HG03558 (cell line): ENCODE results near the gene KIF22.

ENCODE experiments used
- ATAC-seq: cut with Tn5 transposase; IDR thresholded peaks from one replicate; pipeline ENCODE4 v1.9.1; 2021; ENCODE audit warnings: moderate number of reproducible peaks; ENCODE audit not compliant: unreplicated experiment; ENCODE audit errors: extremely low read depth

The KIF22 gene

DNA sequence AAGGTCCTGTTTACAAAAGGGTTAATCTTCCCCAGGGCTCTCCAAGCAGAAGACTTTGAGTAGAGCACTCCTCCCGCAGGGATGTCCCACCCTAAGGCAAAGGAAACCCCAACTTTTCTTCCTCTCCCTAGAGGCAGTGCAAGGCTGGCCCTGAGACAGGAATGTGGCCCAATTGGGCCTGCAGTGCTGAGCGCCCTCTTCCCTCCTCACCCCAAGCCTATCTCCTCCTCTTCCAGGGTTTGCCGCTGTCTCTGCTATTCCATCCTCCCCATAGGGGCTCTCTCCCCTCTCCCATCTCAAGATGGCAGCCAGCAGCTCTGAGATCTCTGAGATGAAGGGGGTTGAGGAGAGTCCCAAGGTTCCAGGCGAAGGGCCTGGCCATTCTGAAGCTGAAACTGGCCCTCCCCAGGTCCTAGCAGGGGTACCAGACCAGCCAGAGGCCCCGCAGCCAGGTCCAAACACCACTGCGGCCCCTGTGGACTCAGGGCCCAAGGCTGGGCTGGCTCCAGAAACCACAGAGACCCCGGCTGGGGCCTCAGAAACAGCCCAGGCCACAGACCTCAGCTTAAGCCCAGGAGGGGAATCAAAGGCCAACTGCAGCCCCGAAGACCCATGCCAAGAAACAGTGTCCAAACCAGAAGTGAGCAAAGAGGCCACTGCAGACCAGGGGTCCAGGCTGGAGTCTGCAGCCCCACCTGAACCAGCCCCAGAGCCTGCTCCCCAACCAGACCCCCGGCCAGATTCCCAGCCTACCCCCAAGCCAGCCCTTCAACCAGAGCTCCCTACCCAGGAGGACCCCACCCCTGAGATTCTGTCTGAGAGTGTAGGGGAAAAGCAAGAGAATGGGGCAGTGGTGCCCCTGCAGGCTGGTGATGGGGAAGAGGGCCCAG, 22.4 kb downstream of the KIF22 start:
- no peak for ATAC-seq

GRCh38 chr16:29813644-29814562, 23.4 kb downstream of the KIF22 start:
- no peak for ATAC-seq

DNA sequence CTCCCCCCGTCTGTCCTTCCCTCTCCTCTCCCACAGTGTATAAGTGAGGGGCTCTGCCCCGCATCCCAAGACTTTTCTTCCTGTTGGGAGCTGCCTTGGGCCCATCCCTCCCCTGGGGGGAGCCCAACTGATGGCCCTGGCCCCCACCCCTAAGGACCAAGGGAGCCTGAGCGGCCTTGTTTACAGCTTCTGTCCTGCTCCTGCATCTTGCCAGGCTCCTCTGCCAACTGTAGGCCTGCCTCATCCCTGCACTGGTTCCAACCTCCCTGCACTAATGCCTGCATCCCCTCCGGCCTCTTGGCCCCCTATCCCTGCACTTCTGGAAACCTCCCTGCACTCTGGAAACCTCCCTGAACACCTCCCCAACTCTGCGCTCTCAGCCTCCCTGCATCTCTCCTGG, 24.0 kb downstream of the KIF22 start:
- no peak for ATAC-seq

DNA sequence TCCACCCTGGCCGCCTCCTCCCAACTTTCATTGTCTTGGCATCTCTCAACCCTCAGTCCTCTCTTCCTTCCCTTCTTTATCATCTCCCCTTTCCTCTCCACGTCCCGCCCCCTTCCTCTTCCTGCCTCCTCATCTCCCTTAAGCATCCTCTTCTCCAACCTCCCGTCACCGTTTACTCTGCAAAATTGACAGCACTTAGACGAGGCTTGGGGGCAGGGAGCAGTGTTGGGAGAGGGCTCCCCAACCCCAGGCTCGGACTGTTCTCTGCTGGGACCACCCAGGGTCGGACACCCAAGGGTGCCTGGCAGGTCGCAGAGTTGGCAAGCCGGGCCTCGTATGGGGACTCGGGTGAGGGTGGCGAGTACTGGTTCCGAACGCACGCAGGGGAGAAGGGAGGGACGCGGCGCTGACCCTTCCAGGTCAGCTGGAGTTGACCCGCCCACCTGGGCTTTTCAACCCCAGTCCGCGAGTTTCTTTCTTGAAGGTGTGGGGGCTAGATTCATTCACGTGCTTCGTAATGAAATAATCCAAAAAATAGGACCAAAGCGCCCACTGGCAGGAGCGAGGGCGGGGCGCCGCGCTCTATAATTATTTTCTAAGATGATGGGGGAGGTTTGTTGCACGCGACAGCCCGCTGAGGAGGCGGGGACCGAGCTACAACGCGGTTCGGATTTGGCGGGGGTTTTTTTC, 24.6 kb downstream of the KIF22 start:
- ATAC-seq = no peak

- ATAC-seq = peak; percentile 40
Observed at GRCh38 chr16:29815793-29816693, 25.5 kb downstream of the KIF22 start, which contains the start of gene PAGR1. Gene PAGR1 (plus strand): TSS chr16:29816152. CDS start chr16:29816526, 374 bp downstream.

- no peak for ATAC-seq
Observed at GRCh38 chr16:29816694-29817441, 26.3 kb downstream of the KIF22 start.

- ATAC-seq = no peak
Observed at GRCh38 chr16:29818082-29818481, 27.5 kb downstream of the KIF22 start.

DNA sequence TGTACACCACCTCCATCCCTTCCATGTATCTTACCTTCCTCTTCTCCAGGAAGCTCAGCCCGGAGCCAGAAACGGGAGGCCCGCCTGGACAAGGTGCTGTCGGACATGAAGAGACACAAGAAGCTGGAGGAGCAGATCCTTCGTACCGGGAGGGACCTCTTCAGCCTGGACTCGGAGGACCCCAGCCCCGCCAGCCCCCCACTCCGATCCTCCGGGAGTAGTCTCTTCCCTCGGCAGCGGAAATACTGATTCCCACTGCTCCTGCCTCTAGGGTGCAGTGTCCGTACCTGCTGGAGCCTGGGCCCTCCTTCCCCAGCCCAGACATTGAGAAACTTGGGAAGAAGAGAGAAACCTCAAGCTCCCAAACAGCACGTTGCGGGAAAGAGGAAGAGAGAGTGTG, 29.0 kb downstream of the KIF22 start:
- no peak for ATAC-seq

DNA sequence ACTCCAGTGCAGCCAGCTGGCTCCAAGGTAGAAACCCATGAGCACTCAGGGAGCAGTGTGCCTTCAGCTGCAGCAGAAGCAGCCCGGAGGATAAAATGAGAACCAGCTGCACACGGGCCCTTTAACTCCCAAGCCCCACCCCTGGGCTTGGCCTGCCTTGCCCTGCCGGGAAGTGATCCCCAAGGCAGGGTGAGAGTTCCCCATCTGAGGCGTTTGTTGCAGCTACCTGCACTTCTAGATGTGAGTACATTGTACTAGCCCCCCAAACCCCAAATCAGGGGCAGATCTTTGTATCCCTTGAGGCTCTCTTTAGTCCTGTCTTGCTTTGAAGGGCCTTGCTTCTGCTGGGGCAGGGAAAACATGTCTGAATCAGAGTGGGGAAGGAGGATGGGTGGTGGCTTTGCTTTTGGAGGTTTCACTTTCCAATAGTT, 29.7 kb downstream of the KIF22 start, which contains the start of gene MVP:
MVP (plus strand) TSS at position 192 of the 431 bp plus-strand sequence. CDS start 10,088 bp downstream, outside the sequence.
- ATAC-seq = no peak

GRCh38 chr16:29820730-29821642, 30.4 kb downstream of the KIF22 start:
- no peak for ATAC-seq

- no peak for ATAC-seq
Observed at GRCh38 chr16:29821643-29822115, 31.1 kb downstream of the KIF22 start.

- no peak for ATAC-seq
Observed at GRCh38 chr16:29824589-29825144, 34.1 kb downstream of the KIF22 start.

DNA sequence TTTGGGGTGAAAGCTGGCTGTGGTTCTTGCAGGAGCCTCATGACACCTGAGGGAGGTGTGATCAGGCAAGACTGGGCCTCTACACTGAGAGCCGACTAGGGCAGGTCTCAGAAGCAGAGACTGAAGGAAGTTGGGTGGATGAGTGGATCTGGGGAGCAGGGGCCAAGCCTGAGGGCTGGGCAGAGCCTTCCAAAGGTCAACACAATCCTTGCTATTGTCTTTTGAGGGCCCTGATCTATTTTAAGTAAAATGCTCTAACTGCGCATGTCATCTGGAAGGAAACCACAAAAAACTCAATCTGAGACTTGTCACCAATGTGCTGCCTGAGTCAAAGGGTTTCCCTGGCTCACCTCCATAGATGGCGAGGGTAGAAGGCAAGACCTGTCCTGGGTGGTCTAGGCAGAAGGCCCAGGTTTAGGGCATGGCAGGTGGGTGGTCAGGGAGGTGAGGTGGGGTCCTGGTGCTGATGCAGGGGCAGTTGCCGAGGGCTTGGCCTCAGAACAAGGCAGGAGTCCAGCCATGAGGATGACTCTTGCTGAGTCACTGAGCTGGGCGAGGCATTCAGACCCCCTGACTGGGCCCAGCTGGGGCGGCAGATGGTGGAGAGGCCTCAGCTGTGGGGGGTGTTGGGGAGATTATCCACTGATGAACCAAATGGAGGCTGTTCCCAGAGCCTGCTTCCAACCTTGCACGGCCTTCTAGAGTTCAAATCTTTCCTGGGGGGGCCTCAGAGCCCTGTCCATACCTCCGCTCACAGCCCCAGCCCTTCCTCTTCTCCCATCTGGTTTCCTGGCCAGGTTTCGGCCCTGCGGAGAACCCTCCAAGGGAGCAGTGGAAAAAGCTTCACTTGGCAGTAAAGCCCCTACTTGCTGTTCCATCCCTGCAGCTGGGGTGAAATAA, 34.8 kb downstream of the KIF22 start:
- ATAC-seq = no peak

DNA sequence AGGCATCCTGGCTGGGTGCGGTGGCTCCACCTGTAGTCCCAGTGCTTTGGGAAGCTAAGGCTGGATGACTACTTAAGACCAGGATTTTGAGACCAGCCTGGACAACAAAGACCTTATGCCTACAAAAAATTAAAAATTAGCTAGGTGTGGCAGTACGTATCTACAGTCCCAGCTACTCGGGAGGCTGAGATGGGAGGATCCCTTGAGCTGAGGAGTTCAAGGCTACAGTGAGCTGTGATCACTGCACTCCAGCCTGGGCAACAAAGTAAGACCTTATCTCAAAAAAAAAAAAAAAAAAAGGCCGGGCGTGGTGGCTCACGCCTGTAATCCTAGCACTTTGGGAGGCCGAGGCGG, 35.8 kb downstream of the KIF22 start:
- ATAC-seq = no peak

GRCh38 chr16:29830774-29831173, 40.2 kb downstream of the KIF22 start:
- no peak for ATAC-seq

GRCh38 chr16:29831490-29831889, 40.9 kb downstream of the KIF22 start:
- no peak for ATAC-seq
